WTC11 (cell line): ENCODE data around the gene SEZ6. TPM values are rescaled to one million over a fixed set of nuclear protein-coding genes. Genes with fewer than 3 reads are reported as not detected.

ENCODE experiments used
- ATAC-seq: fragments of 200-7000 bp; cut with Tn5 transposase; 2 replicates; pipeline ENCODE4 v1.10.0; 2021; ENCODE audit warnings: mild to moderate bottlenecking, moderate library complexity
- CTCF ChIA-PET: fragments of 300-600 bp; sonication (Branson Sonifier 250); formaldehyde crosslinking; loops from one replicate; lab custom pipeline; 2021; ENCODE audit warnings: antibody characterized with exemption; lab: Charles Lee
- POLR2A ChIA-PET: fragments of 350-600 bp; sonication (Branson Sonifier 250); formaldehyde crosslinking; loops from one replicate; lab custom pipeline; 2021; ENCODE audit warnings: antibody characterized with exemption; lab: Charles Lee
- DNase-seq: peaks from one replicate; pipeline ENCODE4 v3.0.0; 2021; ENCODE audit warnings: low spot score
- H3K27ac Mint-ChIP-seq: 2 replicates; pipeline ENCODE4 v1.8.0; 2021; ENCODE audit warnings: mixed read lengths
- H3K27me3 Mint-ChIP-seq: 2 replicates; pipeline ENCODE4 v1.8.0; 2021; ENCODE audit warnings: low read depth, mild to moderate bottlenecking, moderate library complexity, mixed read lengths
- H3K36me3 Mint-ChIP-seq: 2 replicates; pipeline ENCODE4 v1.8.0; 2021; ENCODE audit warnings: mixed read lengths
- H3K4me1 Mint-ChIP-seq: 2 replicates; pipeline ENCODE4 v1.8.0; 2022; ENCODE audit warnings: mixed read lengths
- H3K4me3 Mint-ChIP-seq: 2 replicates; pipeline ENCODE4 v1.8.0; 2021; ENCODE audit warnings: mild to moderate bottlenecking, moderate library complexity, mixed read lengths
- H3K9me3 Mint-ChIP-seq: 2 replicates; pipeline ENCODE4 v1.8.0; 2021; ENCODE audit warnings: mixed read lengths
- ATF1 ChIP-seq: sonication (generic); formaldehyde crosslinking; IDR thresholded peaks from 2 replicates; pipeline ENCODE4 v1.8.1; 2023; ENCODE audit warnings: mild to moderate bottlenecking, moderate library complexity, missing genetic modification reagents
- CBFB ChIP-seq: sonication (generic); formaldehyde crosslinking; IDR thresholded peaks from 2 replicates; pipeline ENCODE4 v1.8.1; 2022; ENCODE audit warnings: mild to moderate bottlenecking, low read depth, missing genetic modification reagents
- E2F5 ChIP-seq: sonication (generic); formaldehyde crosslinking; IDR thresholded peaks from 2 replicates; pipeline ENCODE4 v1.8.1; 2022; ENCODE audit warnings: mild to moderate bottlenecking, moderate library complexity, missing genetic modification reagents
- EMX1 ChIP-seq: fragments of 250-450 bp; sonication (Bioruptor Pico); IDR thresholded peaks from 2 replicates; pipeline ENCODE4 v1.8.0; 2021; ENCODE audit warnings: mild to moderate bottlenecking
- FOXP4 ChIP-seq: sonication (generic); formaldehyde crosslinking; IDR thresholded peaks from 2 replicates; pipeline ENCODE4 v1.8.0; 2022; ENCODE audit warnings: mild to moderate bottlenecking, missing genetic modification reagents
- GTF2I ChIP-seq: fragments of 250-450 bp; sonication (Bioruptor Pico); conservative IDR thresholded peaks from 2 replicates; pipeline ENCODE4 v1.4.0; 2021; ENCODE audit warnings: mild to moderate bottlenecking
- JUN ChIP-seq: sonication (generic); formaldehyde crosslinking; IDR thresholded peaks from 2 replicates; pipeline ENCODE4 v1.8.0; 2023; ENCODE audit warnings: mild to moderate bottlenecking, missing genetic modification reagents
- KAT7 ChIP-seq: sonication (generic); formaldehyde crosslinking; IDR thresholded peaks from 2 replicates; pipeline ENCODE4 v1.8.1; 2023; ENCODE audit warnings: missing genetic modification reagents, mild to moderate bottlenecking, borderline replicate concordance
- NFATC4 ChIP-seq: fragments of 250-450 bp; sonication (Bioruptor Pico); IDR thresholded peaks from 2 replicates; pipeline ENCODE4 v1.9.0; 2021; ENCODE audit warnings: mild to moderate bottlenecking
- NFYB ChIP-seq: sonication (generic); formaldehyde crosslinking; conservative IDR thresholded peaks from 2 replicates; pipeline ENCODE4 v1.8.0; 2022; ENCODE audit warnings: low read depth, missing genetic modification reagents
- NR2C2 ChIP-seq: sonication (generic); formaldehyde crosslinking; IDR thresholded peaks from 2 replicates; pipeline ENCODE4 v1.8.0; 2022; ENCODE audit warnings: mild to moderate bottlenecking, missing genetic modification reagents
- OVOL2 ChIP-seq: fragments of 250-450 bp; sonication (Bioruptor Pico); IDR thresholded peaks from 2 replicates; pipeline ENCODE4 v1.9.0; 2021; ENCODE audit warnings: mild to moderate bottlenecking, borderline replicate concordance
- PRDM15 ChIP-seq: sonication (generic); formaldehyde crosslinking; IDR thresholded peaks from 2 replicates; pipeline ENCODE4 v1.8.0; 2022; ENCODE audit warnings: missing genetic modification reagents
- PREB ChIP-seq: sonication (generic); formaldehyde crosslinking; IDR thresholded peaks from 2 replicates; pipeline ENCODE4 v1.8.1; 2022; ENCODE audit warnings: mild to moderate bottlenecking, missing genetic modification reagents, moderate library complexity, borderline replicate concordance
- PRRX2 ChIP-seq: fragments of 250-450 bp; sonication (Bioruptor Pico); IDR thresholded peaks from 2 replicates; pipeline ENCODE4 v1.8.0; 2021; ENCODE audit warnings: mild to moderate bottlenecking
- TEAD1 ChIP-seq: sonication (generic); formaldehyde crosslinking; IDR thresholded peaks from 2 replicates; pipeline ENCODE4 v1.8.0; 2022; ENCODE audit warnings: mild to moderate bottlenecking, missing genetic modification reagents
- ZBTB21 ChIP-seq: sonication (generic); formaldehyde crosslinking; IDR thresholded peaks from 2 replicates; pipeline ENCODE4 v1.8.1; 2023; ENCODE audit warnings: mild to moderate bottlenecking, missing genetic modification reagents, borderline replicate concordance
- ZNF138 ChIP-seq: sonication (generic); formaldehyde crosslinking; conservative IDR thresholded peaks from 2 replicates; pipeline ENCODE4 v1.8.1; 2022; ENCODE audit warnings: mild to moderate bottlenecking, moderate library complexity, missing genetic modification reagents
- ZNF317 ChIP-seq: sonication (generic); formaldehyde crosslinking; IDR thresholded peaks from 2 replicates; pipeline ENCODE4 v1.8.1; 2023; ENCODE audit warnings: low read depth, mild to moderate bottlenecking, moderate library complexity, missing genetic modification reagents, borderline replicate concordance
- ZNF512 ChIP-seq: sonication (generic); formaldehyde crosslinking; IDR thresholded peaks from 2 replicates; pipeline ENCODE4 v1.8.1; 2022; ENCODE audit warnings: missing genetic modification reagents, borderline replicate concordance
- total RNA-seq: library from RNA; stranded (reverse); gene quantifications from 3 replicates; pipeline ENCODE4 v1.2.3, GENCODE V29; 2021

The SEZ6 gene
- total RNA-seq, 1 experiment from 2014 or later, result 3.0 TPM

GRCh38 chr17:28975646-28976045 is 30.2 kb downstream of the SEZ6 start (continued):
- TF ChIP-seq CBFB (CRISPR knock-in tag) (no peak), NFATC4 (CRISPR knock-in tag) (no peak), ZNF512 (CRISPR knock-in tag) (no peak), PRDM15 (CRISPR knock-in tag) (no peak), PRRX2 (CRISPR knock-in tag) (no peak), NR2C2 (CRISPR knock-in tag) (no peak), KAT7 (CRISPR knock-in tag) (no peak)

- Mint-ChIP-seq H3K27ac (no peak overlapping the region), H3K36me3 (no peaks in the 10 kb centered on the region)
- POLR2A ChIA-PET, result no interaction called here
Observed at GRCh38 chr17:28975031-28975430, 30.8 kb downstream of the SEZ6 start.

More at GRCh38 chr17:28975031-28975430, 30.8 kb downstream of the SEZ6 start:
- ATAC-seq, result no peak
- no peak for DNase-seq
- H3K4me1 Mint-ChIP-seq, result peaks cover 17% of the 10 kb centered on the region
- H3K4me3 Mint-ChIP-seq, result no peak overlapping the region
- peaks cover 14% of the 10 kb centered on the region for H3K27me3 Mint-ChIP-seq
- CTCF ChIA-PET, result interaction anchor here (1.0 kb wide), 1 partner anchor 22 kb away, joined by 3 read pairs; no protein-coding TSS in a partner anchor
- TF ChIP-seq FOXP4 (CRISPR knock-in tag) (no peak), E2F5 (CRISPR knock-in tag) (no peak), OVOL2 (CRISPR knock-in tag) (no peak), EMX1 (no peak), NFYB (CRISPR knock-in tag) (no peak), ZBTB21 (CRISPR knock-in tag) (no peak), JUN (CRISPR knock-in tag) (no peak), ZNF512 (CRISPR knock-in tag) (no peak), ZNF138 (CRISPR knock-in tag) (no peak), ATF1 (CRISPR knock-in tag) (no peak), GTF2I (CRISPR knock-in tag) (no peak), PRRX2 (CRISPR knock-in tag) (no peak), ZNF317 (no peak), TEAD1 (no peak), PREB (CRISPR knock-in tag) (no peak)
- no peaks in the 10 kb centered on the region for H3K9me3 Mint-ChIP-seq
